RWPE1 (cell line): ENCODE measurements around the gene LRMDA.

Experiments used
- CTCF ChIA-PET: fragments of 350-600 bp; sonication (Branson Sonifier 250); formaldehyde crosslinking; extraction: SDS; loops from one replicate; lab custom pipeline; 2021; lab: Yijun Ruan, JAX
- POLR2A ChIA-PET: fragments of 400-600 bp; formaldehyde crosslinking; extraction: SDS; loops from one replicate; lab custom pipeline; 2020; ENCODE audit warnings: antibody characterized with exemption; ENCODE audit not compliant: low non-redundant PET; lab: Yijun Ruan, JAX
- DNase-seq: peaks from one replicate; pipeline ENCODE4 v3.0.0; 2012; ENCODE audit warnings: low spot score
- H3K27ac ChIP-seq: fragments of 450-650 bp; 2 replicates; pipeline ENCODE4 v1.5.1; 2017
- TF ChIP-seq, protein P1 (sequence below): fragments of 450-650 bp; conservative IDR thresholded peaks from 2 replicates; pipeline ENCODE4 v1.5.1; 2017; ENCODE audit warnings: low read depth, mild to moderate bottlenecking

Gene LRMDA

DNA sequence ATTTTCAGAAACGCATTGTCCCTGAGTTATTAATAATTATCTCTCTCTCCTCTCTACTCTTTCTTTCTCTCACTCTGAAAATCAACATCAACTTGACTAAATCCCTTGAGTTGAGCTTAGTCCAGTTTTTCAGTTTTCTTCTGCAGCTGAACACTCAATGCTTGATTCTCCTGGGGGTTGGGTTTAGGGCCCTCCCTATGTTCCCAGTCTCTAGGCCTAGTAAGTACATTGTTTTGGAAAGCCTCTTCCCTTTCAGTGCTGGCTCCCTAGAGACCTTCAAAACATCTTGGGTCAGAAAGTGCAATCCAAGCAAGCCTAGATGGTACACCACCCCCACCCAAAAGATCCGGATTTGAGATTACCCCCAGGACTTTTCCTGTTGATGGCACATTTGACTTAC lies 488.5 kb downstream of the LRMDA start:
- POLR2A ChIA-PET = no interaction called here
- TF ChIP-seq, protein P1, sequence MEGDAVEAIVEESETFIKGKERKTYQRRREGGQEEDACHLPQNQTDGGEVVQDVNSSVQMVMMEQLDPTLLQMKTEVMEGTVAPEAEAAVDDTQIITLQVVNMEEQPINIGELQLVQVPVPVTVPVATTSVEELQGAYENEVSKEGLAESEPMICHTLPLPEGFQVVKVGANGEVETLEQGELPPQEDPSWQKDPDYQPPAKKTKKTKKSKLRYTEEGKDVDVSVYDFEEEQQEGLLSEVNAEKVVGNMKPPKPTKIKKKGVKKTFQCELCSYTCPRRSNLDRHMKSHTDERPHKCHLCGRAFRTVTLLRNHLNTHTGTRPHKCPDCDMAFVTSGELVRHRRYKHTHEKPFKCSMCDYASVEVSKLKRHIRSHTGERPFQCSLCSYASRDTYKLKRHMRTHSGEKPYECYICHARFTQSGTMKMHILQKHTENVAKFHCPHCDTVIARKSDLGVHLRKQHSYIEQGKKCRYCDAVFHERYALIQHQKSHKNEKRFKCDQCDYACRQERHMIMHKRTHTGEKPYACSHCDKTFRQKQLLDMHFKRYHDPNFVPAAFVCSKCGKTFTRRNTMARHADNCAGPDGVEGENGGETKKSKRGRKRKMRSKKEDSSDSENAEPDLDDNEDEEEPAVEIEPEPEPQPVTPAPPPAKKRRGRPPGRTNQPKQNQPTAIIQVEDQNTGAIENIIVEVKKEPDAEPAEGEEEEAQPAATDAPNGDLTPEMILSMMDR = no peak
- CTCF ChIA-PET = interaction anchor here (1.1 to 1.7 kb wide), 2 partner anchors 8 to 625 kb away, joined by 3 read pairs; no protein-coding TSS in a partner anchor
- no peak for DNase-seq
- H3K27ac ChIP-seq = no peak overlapping the region

DNA sequence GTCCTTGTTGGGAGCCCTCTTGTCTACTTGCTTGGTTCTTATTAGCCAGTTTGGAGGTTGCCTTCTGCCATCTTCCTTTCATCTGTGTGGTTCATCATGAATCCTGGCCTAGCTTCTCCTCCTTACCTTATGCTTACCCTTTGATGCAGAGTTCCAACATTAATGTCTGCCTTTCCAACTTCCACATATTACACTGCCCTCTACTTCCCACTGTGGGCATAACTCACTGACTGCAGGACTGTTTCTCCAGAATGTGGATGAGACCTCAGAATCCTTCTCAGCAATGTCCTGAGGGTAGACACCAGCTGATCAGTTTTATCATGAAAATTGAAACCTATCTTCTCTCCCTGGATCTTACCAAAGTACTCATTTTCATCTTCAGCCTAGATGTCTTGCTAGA lies 491.0 kb downstream of the LRMDA start:
- ChIA-PET POLR2A (no interaction called here), CTCF (interaction anchor here (1.4 to 1.5 kb wide), 2 partner anchors 12 to 53 kb away, joined by 3 to 5 read pairs; no protein-coding TSS in a partner anchor)
- DNase-seq = no peak
- TF ChIP-seq, protein P1 = no peak
- H3K27ac ChIP-seq = no peak overlapping the region

DNA sequence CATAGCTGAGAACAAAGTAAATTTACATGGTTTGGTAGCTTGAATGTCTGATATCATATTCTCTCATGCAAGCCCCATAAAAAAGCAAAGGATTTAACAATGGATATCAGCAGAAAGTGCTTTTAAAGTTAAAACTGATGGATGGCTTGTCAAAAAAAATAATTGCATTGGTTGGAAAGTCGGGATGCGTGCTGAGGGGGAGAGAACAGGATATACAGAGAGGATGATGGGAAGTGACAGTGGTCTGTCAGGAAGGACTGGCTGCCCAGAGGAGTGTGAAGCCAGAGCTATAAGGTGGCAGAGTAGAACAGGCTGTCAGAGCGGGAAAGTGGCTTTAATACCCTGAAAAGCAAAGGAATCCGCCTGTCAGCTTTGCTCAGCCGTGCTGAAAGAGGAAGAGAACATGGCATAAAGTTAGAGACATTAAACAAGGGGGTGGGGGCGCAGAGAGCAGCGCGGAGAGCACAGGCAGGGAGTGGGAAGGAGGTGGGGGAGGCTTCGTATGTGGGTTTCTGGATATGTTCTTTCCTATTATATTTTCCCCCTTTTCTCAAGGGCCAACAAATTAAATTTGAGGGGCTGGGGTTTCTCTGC lies 493.0 kb downstream of the LRMDA start:
- H3K27ac ChIP-seq = no peak overlapping the region
- POLR2A ChIA-PET = no interaction called here
- TF ChIP-seq, protein P1 = no peak
- CTCF ChIA-PET = interaction anchor here (0.6 to 0.7 kb wide), 2 partner anchors 34 to 1916 kb away, joined by 3 read pairs; no protein-coding TSS in a partner anchor
- DNase-seq = no peak

DNA sequence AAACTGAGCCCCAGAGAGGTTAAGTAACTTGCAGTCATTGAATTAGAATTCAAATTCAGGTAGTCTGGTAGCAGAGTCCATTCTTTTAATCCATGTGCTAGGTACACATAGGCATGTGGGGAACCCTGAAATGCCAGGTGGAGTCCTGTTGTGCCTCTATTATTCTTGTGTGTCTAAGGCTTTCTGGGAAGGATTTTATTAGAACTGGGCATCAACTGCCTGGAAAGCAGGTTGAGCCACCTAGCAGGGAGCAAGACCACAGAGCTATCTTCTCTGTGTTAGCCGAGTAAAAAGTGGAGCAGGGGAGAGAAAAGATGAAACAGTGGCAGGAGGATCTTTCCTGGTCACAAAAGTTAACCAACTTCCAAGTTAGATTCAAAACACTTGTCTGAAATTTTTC lies 494.6 kb downstream of the LRMDA start:
- ChIA-PET POLR2A (no interaction called here), CTCF (interaction anchor here (0.9 kb wide), 1 partner anchor 14 kb away, joined by 3 read pairs; no protein-coding TSS in a partner anchor)
- TF ChIP-seq, protein P1 = no peak
- no peak overlapping the region for H3K27ac ChIP-seq
- no peak for DNase-seq

DNA sequence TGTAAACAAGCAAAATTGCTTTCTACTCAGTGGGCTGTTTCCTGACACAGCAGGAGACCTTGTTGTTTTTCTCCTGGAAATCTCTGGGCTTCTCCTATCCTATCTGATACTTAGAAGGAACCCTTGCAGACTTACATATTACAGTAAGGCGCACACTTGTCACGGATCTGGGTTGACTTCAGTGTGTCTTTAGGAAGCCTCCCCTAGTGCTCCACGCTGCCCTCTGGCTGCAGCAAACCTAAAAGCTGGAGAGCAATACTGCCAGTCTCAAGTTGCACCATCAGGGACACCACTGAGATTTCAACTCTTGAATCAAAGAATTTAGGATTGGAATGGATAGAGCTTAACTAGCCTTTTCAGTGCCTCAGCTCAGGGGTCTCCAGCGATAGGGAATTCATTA lies 495.3 kb downstream of the LRMDA start:
- TF ChIP-seq, protein P1 = no peak
- ChIA-PET POLR2A (no interaction called here), CTCF (interaction anchor here (0.6 to 0.9 kb wide), 2 partner anchors 15 to 1760 kb away, joined by 3 read pairs; no protein-coding TSS in a partner anchor)
- DNase-seq = no peak
- H3K27ac ChIP-seq = no peak overlapping the region

DNA sequence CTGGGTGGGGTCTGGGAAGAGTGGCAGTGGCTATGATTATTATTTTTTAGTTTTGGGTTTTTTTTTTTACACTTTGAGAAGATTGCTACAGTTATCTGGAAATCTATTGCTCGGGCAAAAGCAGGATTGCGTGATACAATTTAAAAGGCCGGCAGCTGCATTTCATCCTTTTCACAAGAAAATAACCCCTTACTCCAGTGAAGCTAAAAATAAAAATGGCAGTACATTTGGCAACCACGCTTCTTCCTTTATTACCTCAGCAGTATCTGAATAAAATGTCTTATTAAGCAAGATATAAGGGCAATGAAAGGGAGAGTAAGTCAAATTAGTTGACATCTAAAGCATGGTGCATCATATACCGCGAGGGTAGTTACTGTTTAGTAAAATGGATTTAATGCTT lies 496.8 kb downstream of the LRMDA start:
- no peak for DNase-seq
- TF ChIP-seq, protein P1 = no peak
- ChIA-PET POLR2A (no interaction called here), CTCF (no interaction called here)
- no peak overlapping the region for H3K27ac ChIP-seq
